Transverse colon (tissue), 4 donors: ENCODE data around the gene COL23A1. TPM values are rescaled to one million over a fixed set of nuclear protein-coding genes. Genes with fewer than 3 reads are reported as not detected.

Source experiments
- DNase-seq: peaks from one replicate; pipeline ENCODE4 v3.0.0-alpha.2; 2019
- H3K27ac ChIP-seq, 4 donors: fragments of 200-600 bp; sonication (generic); 2 replicates each; pipeline ENCODE4 v1.5.1; 2016 to 2018; ENCODE audit warnings: inconsistent platforms in 4 of 4
- H3K27me3 ChIP-seq: fragments of 200-600 bp; sonication (generic); 2 replicates; pipeline ENCODE4 v1.5.1; 2017; ENCODE audit warnings: inconsistent platforms
- H3K36me3 ChIP-seq, 4 donors: fragments of 200-600 bp; sonication (generic); 2 replicates each; pipeline ENCODE4 v1.5.1; 2017 to 2019; ENCODE audit warnings: inconsistent platforms in 4 of 4
- H3K4me1 ChIP-seq, 4 donors: fragments of 200-600 bp; sonication (generic); 2 replicates each; pipeline ENCODE4 v1.5.1; 2017 to 2020; ENCODE audit warnings: inconsistent platforms in 4 of 4
- H3K4me3 ChIP-seq, 4 donors: fragments of 200-600 bp; sonication (generic); 1 replicate in 1 of 4; 2 replicates in 3 of 4; pipeline versions ENCODE4 v1.5.1 to v1.6.1; 2017 to 2019; ENCODE audit warnings: inconsistent platforms in 4 of 4
- H3K9me3 ChIP-seq, 2 donors: fragments of 200-600 bp; sonication (generic); 2 replicates each; pipeline ENCODE4 v1.5.1; 2017 to 2019; ENCODE audit warnings: inconsistent platforms in 2 of 2
- EP300 ChIP-seq: sonication (generic); formaldehyde crosslinking; IDR thresholded peaks from one replicate; pipeline ENCODE4 v1.6.1; 2017; ENCODE audit warnings: antibody characterized with exemption, low read depth
- POLR2A ChIP-seq: fragments of 450-650 bp; IDR thresholded peaks from one replicate; pipeline ENCODE4 v1.6.1; 2016; ENCODE audit warnings: antibody characterized with exemption, mild to moderate bottlenecking, moderate library complexity
- POLR2AphosphoS5 ChIP-seq, 3 donors: sonication (generic); formaldehyde crosslinking; IDR thresholded peaks; one replicate each; pipeline ENCODE4 v1.6.1; 2016; ENCODE audit warnings: antibody characterized with exemption in 3 of 3
- WGBS, 2 donors: methylation state at CpG; one replicate each; pipeline ENCODE4 v1.1.5; 2018; ENCODE audit warnings: low coverage in 1 of 2; 5-methylcytosine and 5-hydroxymethylcytosine counted together
- in situ Hi-C, 4 donors: fragments of 200-750 bp; cut with MboI; loops; one replicate each; pipeline versions ENCODE4 v1.15.0 to v1.15.1; 2017; ENCODE audit warnings: low sequenced_read_pairs in 3 of 4, low pct_ligation_motif_present in 1 of 4, low pct_unique_long_range_greater_than_20kb in 1 of 4
- intact Hi-C: fragments of 100-400 bp; cut with DNase I; formaldehyde crosslinking; loops from one replicate; pipeline ENCODE4 v1.15.1; 2023; ENCODE audit warnings: low total_unique reads
- total RNA-seq, 4 donors: library from RNA; depleted of rRNA; stranded (reverse); fragments of >200 nt; gene quantifications; one replicate each; pipeline ENCODE4 v1.1.0, GENCODE V29; 2016
- TF ChIP-seq, protein P1 (sequence below), 5 experiments: fragments of 200-600 bp in 3 of 5; fragments of 450-650 bp in 2 of 5; sonication (generic) in 3 of 5; IDR thresholded peaks; 1 replicate in 2 of 5; 2 replicates in 3 of 5; pipeline ENCODE4 v1.5.1; 2016 to 2017; ENCODE audit warnings: antibody characterized with exemption in 5 of 5, inconsistent platforms in 3 of 5, mild to moderate bottlenecking in 2 of 5, moderate library complexity in 1 of 5

The COL23A1 gene
- total RNA-seq, 4 donors from 2014 or later: 0.14 to 2.2 (median 1.4) TPM; not detected in 1

DNA sequence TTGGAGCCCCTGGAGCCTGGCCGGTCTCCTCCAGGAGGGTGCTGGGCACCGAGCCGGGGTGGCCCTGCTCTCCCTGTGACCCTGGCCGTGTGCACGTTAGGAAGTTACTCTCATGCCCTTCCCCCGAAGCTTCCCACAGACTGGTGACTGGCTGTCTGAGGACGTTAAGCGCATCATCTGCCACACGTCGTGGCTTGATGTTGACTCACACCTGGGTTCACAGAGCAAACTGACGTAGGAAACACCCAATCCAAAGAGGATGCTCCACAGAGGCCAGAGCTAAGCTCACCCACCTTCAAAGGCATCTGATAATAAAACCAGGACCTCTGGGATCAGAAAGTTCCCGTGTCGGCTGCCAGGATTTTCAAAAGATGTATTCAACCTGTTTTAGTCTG, 204.7 kb downstream of the COL23A1 start:
- Histone ChIP-seq H3K9me3 (no peaks in the 10 kb centered on the region), H3K36me3 (no peaks in the 10 kb centered on the region), H3K27me3 (peaks cover 10% of the 10 kb centered on the region), H3K4me3 (no peak overlapping the region), H3K27ac (no peak overlapping the region), H3K4me1 (no peaks in the 10 kb centered on the region)
- no peak for DNase-seq
- WGBS, 2 donors: 62% methylated on average over 6 of the region's 13 CpGs; no CpG with 5 or more reads in 1 of the 2 donors
- TF ChIP-seq POLR2A (no peak), EP300 (no peak), POLR2AphosphoS5 (IDR thresholded peaks at IDR 0.05) (no peak)
- TF ChIP-seq, protein P1, sequence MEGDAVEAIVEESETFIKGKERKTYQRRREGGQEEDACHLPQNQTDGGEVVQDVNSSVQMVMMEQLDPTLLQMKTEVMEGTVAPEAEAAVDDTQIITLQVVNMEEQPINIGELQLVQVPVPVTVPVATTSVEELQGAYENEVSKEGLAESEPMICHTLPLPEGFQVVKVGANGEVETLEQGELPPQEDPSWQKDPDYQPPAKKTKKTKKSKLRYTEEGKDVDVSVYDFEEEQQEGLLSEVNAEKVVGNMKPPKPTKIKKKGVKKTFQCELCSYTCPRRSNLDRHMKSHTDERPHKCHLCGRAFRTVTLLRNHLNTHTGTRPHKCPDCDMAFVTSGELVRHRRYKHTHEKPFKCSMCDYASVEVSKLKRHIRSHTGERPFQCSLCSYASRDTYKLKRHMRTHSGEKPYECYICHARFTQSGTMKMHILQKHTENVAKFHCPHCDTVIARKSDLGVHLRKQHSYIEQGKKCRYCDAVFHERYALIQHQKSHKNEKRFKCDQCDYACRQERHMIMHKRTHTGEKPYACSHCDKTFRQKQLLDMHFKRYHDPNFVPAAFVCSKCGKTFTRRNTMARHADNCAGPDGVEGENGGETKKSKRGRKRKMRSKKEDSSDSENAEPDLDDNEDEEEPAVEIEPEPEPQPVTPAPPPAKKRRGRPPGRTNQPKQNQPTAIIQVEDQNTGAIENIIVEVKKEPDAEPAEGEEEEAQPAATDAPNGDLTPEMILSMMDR (IDR thresholded peaks at IDR 0.05): no peak
- in situ Hi-C loops: no loop called here
- intact Hi-C loops: no loop called here

DNA sequence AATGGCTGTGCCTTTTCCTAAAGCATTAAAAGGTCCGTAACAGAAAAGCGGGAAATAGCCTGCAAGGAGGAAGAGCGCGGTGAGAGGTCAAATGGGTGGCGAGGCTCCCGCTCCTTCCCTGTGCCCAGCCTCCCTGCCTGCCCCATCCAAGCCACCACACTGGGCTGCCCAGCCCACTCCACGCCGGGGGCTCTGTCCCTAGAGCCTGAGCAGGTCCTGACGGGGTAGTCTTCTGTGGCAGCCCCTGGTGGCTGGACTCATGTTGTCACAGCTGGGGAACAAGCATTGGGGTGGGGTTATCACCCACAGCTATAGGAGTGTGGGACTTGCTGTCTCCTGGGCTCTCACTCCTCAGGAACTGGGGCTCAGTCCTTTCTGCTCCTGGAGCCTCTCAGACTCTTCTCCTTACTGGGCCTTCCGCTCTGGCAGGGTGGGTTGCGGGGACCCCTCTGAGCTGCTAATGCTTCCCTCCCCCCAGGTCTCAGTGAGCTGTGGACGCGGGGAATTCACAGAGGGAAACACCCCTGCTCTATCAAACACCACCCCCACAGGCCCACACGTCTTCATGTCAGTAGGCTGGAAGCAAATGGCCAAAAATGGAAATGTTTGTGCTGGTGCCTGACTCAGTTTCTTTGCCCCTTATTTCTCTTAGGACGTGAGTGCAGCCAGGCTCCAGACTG, 205.2 kb downstream of the COL23A1 start:
- TF ChIP-seq, protein P1 (IDR thresholded peaks at IDR 0.05): no peak
- TF ChIP-seq POLR2AphosphoS5 (IDR thresholded peaks at IDR 0.05) (no peak), EP300 (no peak), POLR2A (no peak)
- Histone ChIP-seq H3K9me3 (no peaks in the 10 kb centered on the region), H3K36me3 (no peaks in the 10 kb centered on the region), H3K27ac (no peak overlapping the region), H3K27me3 (peaks cover 10% of the 10 kb centered on the region), H3K4me1 (no peaks in the 10 kb centered on the region), H3K4me3 (no peak overlapping the region)
- WGBS, 2 donors: 81 to 88% methylated on average over 4 to 15 of the region's 15 CpGs
- in situ Hi-C loops (no loop called here), intact Hi-C loops (no loop called here)
- DNase-seq: no peak

DNA sequence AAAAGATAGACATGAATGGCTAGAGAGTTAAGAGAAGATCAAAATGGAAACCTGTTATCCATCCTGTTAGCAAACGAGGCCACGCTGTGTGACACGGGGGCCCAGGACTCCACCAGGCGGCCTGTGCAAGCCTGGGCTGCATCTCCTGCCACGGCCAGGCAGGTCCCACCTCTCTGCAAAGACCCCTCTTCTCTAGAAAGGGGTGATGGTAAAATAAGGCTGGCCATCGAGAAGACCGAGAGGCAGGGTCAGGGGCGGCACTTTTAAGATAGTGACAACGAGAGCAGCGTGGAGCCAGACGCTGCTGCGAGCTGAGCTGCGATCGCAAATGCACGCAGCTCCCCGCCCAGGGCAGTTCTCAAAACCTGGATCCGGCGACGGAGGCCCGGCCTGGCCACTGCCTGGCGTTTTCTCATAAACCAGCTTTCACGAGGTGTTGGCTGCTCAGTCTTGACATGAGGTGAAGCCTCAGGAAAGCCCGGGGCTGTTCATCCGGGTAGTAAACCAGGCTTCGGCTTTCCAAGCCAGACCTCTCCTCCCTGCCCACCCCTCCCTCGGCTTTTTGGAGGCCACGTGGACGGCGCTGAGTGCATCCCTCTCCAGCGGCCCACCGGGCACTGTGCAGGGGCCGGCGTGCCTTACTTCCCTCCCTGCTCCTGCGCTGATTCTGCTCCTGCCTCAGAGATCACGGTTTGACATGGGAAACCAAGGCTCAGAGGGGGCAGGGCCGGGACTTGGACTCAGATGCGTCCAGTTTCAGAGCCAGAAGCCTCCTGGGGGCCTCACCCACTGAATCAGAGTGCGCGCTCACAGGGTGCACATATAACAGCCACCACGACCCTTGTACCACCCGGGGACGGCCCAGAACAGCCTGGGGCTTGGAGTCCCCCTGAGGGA, 206.0 kb downstream of the COL23A1 start:
- Histone ChIP-seq H3K36me3 (no peaks in the 10 kb centered on the region), H3K27ac (no peak overlapping the region), H3K27me3 (peaks cover 10% of the 10 kb centered on the region), H3K4me3 (no peak overlapping the region), H3K4me1 (no peaks in the 10 kb centered on the region), H3K9me3 (no peaks in the 10 kb centered on the region)
- DNase-seq: no peak
- 38 to 50% methylated on average over 8 to 31 of the region's 42 CpGs for WGBS, 2 donors
- in situ Hi-C loops: no loop called here
- TF ChIP-seq POLR2AphosphoS5 (IDR thresholded peaks at IDR 0.05) (no peak), POLR2A (no peak), EP300 (no peak)
- TF ChIP-seq, protein P1 (IDR thresholded peaks at IDR 0.05): no peak
- intact Hi-C loops: no loop called here

DNA sequence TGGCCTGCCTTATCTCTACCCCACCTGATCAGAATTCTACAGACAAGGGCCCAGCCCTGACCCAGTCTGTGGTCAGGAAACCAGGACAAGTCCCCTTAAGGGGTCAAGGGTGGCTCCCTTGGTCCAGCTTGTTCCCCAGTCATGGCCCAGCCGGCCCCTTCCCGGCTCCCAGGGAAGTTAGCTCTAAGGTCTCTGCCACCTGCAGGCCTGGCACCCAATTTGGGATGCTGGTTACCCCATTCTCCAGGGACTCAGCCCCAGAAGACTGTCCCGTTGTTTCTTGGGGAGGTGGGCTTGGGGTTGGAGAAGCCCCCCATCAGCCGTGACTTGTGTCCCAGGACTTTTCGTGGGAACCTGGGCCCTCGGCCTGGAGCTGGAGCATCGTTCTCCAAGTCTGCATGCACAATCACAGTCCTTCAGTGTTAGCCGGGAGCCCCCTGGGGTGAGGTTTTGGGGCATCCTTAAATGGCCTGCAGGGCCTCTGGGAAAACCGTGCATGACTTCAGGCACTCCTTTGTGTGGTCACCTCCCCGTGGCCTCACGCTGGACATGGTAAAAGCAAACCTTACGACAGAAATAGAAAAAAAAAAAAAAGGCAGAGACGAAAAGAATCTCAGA, 206.8 kb downstream of the COL23A1 start:
- WGBS, 2 donors: 83 to 86% methylated on average over 5 to 13 of the region's 13 CpGs
- DNase-seq: no peak
- Histone ChIP-seq H3K9me3 (no peaks in the 10 kb centered on the region), H3K36me3 (no peaks in the 10 kb centered on the region), H3K4me3 (no peak overlapping the region), H3K4me1 (no peaks in the 10 kb centered on the region), H3K27ac (no peak overlapping the region), H3K27me3 (peaks cover 10% of the 10 kb centered on the region)
- intact Hi-C loops: no loop called here
- TF ChIP-seq POLR2A: no peak
- no peak for TF ChIP-seq EP300
- no peak for TF ChIP-seq POLR2AphosphoS5 (IDR thresholded peaks at IDR 0.05)
- in situ Hi-C loops: no loop called here
